Heart right ventricle (tissue), 16 donors: ENCODE measurements around the gene C2orf80. TPM values are rescaled to one million over a fixed set of nuclear protein-coding genes. Genes with fewer than 3 reads are reported as not detected.
"Not testable (repeated sequence)": the region's sequence is repeated elsewhere in the genome, so short reads cannot be mapped to it uniquely, and the experiment has no call there.

Experiments
- ATAC-seq, 8 donors: fragments of 200-7000 bp; cut with Tn5 transposase; one replicate each; pipeline ENCODE4 v1.9.1; 2020; ENCODE audit warnings: mild to moderate bottlenecking in 8 of 8, moderate library complexity in 8 of 8, moderate number of reproducible peaks in 1 of 8
- DNase-seq, 2 donors: peaks; one replicate each; pipeline ENCODE4 v3.0.0-alpha.2; 2020
- H3K27ac ChIP-seq, 10 donors: fragments of 200-600 bp; sonication (generic) in 2 of 10; one replicate each; pipeline versions ENCODE4 v1.5.0 to v1.8.0; 2020 to 2022; ENCODE audit warnings: mild to moderate bottlenecking in 3 of 10
- H3K27me3 ChIP-seq, 7 donors: fragments of 200-600 bp; one replicate each; pipeline ENCODE4 v1.8.0; 2021 to 2022; ENCODE audit warnings: mild to moderate bottlenecking in 2 of 7
- H3K36me3 ChIP-seq, 9 donors: fragments of 200-600 bp; sonication (generic) in 1 of 9; one replicate each; pipeline versions ENCODE4 v1.5.0 to v1.8.0; 2020 to 2022; ENCODE audit warnings: mild to moderate bottlenecking in 2 of 9
- H3K4me1 ChIP-seq, 9 donors: fragments of 200-600 bp; sonication (generic) in 1 of 9; one replicate each; pipeline versions ENCODE4 v1.5.0 to v1.8.0; 2020 to 2022; ENCODE audit warnings: mild to moderate bottlenecking in 4 of 9
- H3K4me3 ChIP-seq, 10 donors: fragments of 200-600 bp; sonication (generic) in 2 of 10; one replicate each; pipeline versions ENCODE4 v1.5.0 to v1.8.0; 2020 to 2022; ENCODE audit warnings: mild to moderate bottlenecking in 7 of 10, moderate library complexity in 2 of 10
- H3K9me3 ChIP-seq, 11 donors: fragments of 200-600 bp in 10 of 11; sonication (generic) in 2 of 11; one replicate each; pipeline versions ENCODE4 v1.5.0 to v1.8.0; 2013 to 2022; ENCODE audit warnings: mild to moderate bottlenecking in 2 of 11, control low read depth in 1 of 11, moderate library complexity in 1 of 11
- CTCF ChIP-seq, 9 donors: fragments of 200-600 bp; sonication (generic) in 2 of 9; IDR thresholded peaks; one replicate each; pipeline versions ENCODE4 v1.5.0 to v1.8.0; 2021 to 2022; ENCODE audit warnings: antibody characterized with exemption in 9 of 9, mild to moderate bottlenecking in 5 of 9, moderate library complexity in 1 of 9
- WGBS, 2 donors: extraction: QIAGEN DNeasy Blood & Tissue Kit; methylation state at CpG; one replicate each; pipeline ENCODE4 v1.1.7; 2013; ENCODE audit warnings: inconsistent platforms in 1 of 2; 5-methylcytosine and 5-hydroxymethylcytosine counted together
- intact Hi-C, 10 donors: fragments of 100-400 bp; cut with DNase I; formaldehyde crosslinking; loops; one replicate each; pipeline versions ENCODE4 v1.11.1 to v1.14.2; 2022
- polyA plus RNA-seq, 2 donors: library from polyadenylated mRNA; stranded (reverse); fragments of 200-250 nt; gene quantifications; one replicate each; pipeline ENCODE4 v1.2.3, GENCODE V29; 2013
- total RNA-seq, 10 donors: library from RNA; stranded (reverse); fragmentation: NEBNext Ultra II Directional in 3 of 10; extraction: Animal tissue kit (Norgen Biotek cat#: 25700) in 3 of 10; gene quantifications; one replicate each; pipeline versions ENCODE4 v1.2.1 to v1.2.4, GENCODE V29; 2021 to 2023
- donor health status: Arrhythmogenic right ventricular cardiomyopathy.
- donor health status: ischemic (EF 13 %, LVEDD 7.1; RV severe dilation, severe dysfunction).
- donor health status: healthy with polysubstance abuse.
- donor health status: DM: no; HTN: yes; CAD: no.
- donor health status: DM: no; HTN: no; CAD: no.
- donor health status: ischemic (EF 25% LVEDD 6.9; RV normal size, moderate dysfunction).
- donor health status: ischemic (EF 25% LVEDD 5.7; RV mildly dilated, moderate dysfunction).
- donor health status: healthy.
- donor health status: DM: yes; HTN: yes; CAD: no.
- donor health status: Ischemic cardiomyopathy.
- donor health status: ischemic (EF 35%, LVEDD 5.7; RV mildly dilated, moderate dysfunction).
- donor health status: nonischemic (EF 11% LVEDD 7.7; RV severe dilation, severe dysfunction).
- donor health status: DM: yes; HTN: yes; CAD: no.
- donor health status: PGD.
- donor health status: ischemic (EF 29% LVEDD 5.4; RV normal size, mild dysfunction).
- donor health status: nonischemic (EF 23%, LVEDD 6.1; RV moderate dilation, normal function).

Gene C2orf80
- total and polyA plus RNA-seq, 12 donors = not detected

GRCh38 chr2:208227581-208228232, 37.9 kb upstream of the C2orf80 start:
- ATAC-seq (peak in 1 of 8 donors; percentile 34), DNase-seq (no peak)
- Histone ChIP-seq H3K36me3 (no peaks in the 10 kb centered on the region), H3K9me3 (peaks cover 0 to 9% (median 0%) of the 10 kb centered on the region in 11 donors), H3K27ac (no peak overlapping the region), H3K4me3 (no peak overlapping the region), H3K4me1 (no peaks in the 10 kb centered on the region), H3K27me3 (no peaks in the 10 kb centered on the region)
- no peak for TF ChIP-seq CTCF (IDR thresholded peaks at IDR 0.05)
- 94 to 95% methylated on average over 33 of the region's 33 CpGs for WGBS, 2 donors
- intact Hi-C loops = no loop called here

- intact Hi-C loops = no loop called here
- 94 to 97% methylated on average over 2 of the region's 2 CpGs for WGBS, 2 donors
- DNase-seq = no peak
- no peak for ATAC-seq
- no peaks in the 10 kb centered on the region for H3K36me3 ChIP-seq
- H3K4me3 ChIP-seq = no peak overlapping the region
- H3K4me1 ChIP-seq = no peaks in the 10 kb centered on the region
- H3K27ac ChIP-seq = no peak overlapping the region
- H3K27me3 ChIP-seq = no peaks in the 10 kb centered on the region
- no peak for TF ChIP-seq CTCF (IDR thresholded peaks at IDR 0.05)
- no peaks in the 10 kb centered on the region for H3K9me3 ChIP-seq
Observed at GRCh38 chr2:208224802-208225201, 35.0 kb upstream of the C2orf80 start.

- intact Hi-C loops = no loop called here
- TF ChIP-seq CTCF (IDR thresholded peaks at IDR 0.05) = no peak
- DNase-seq = no peak
Observed at GRCh38 chr2:208222351-208222750, 32.5 kb upstream of the C2orf80 start.

GRCh38 chr2:208221873-208222272, 32.0 kb upstream of the C2orf80 start:
- DNase-seq, H3K9me3 ChIP-seq, H3K27ac ChIP-seq, H3K27me3 ChIP-seq, intact Hi-C loops, H3K4me1 ChIP-seq, H3K36me3 ChIP-seq, ATAC-seq, H3K4me3 ChIP-seq: not testable (repeated sequence)
- 85% methylated on average over 3 of the region's 3 CpGs for WGBS, 2 donors

More at GRCh38 chr2:208222351-208222750, 32.5 kb upstream of the C2orf80 start:
- Histone ChIP-seq H3K27ac (no peak overlapping the region), H3K36me3 (no peaks in the 10 kb centered on the region), H3K27me3 (no peaks in the 10 kb centered on the region), H3K4me1 (no peaks in the 10 kb centered on the region), H3K9me3 (no peaks in the 10 kb centered on the region), H3K4me3 (no peak overlapping the region)
- ATAC-seq = no peak
- 82 to 91% methylated on average over 3 of the region's 3 CpGs for WGBS, 2 donors

DNA sequence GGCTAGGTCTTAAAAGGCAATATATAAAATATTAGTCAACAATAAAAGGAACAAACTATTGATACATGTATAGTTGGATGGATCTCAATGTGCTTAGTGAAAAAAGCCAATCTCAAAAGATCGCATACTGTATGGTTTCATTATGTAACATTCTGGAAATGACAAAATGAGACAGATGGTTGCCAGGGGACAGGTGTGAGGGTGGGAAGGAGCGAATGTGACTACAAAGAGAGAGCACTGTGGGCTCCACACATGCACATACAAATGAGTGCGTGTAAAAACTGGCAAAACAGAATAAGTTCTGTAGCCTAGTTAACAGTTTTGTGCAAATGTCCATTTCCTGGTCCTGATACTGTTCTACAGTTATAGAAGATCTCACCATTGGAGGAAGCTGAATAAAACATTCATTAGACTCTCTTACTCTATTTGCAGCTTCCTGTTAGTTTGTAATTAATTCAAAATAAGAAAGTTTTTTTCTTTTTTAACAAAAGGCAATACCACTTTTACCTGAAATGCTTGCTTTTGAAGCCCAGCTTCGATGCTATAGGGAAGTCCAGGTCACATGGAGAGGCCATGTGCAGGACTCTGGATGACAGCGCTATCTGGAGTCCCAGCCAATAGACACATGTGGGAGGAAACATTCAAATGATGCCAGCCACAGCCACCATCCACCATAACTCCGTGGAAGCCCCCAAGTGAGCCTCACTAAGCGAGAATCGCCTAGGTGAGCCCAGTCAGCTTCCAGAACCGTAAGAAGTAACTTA, 21.0 kb upstream of the C2orf80 start:
- 88 to 93% methylated on average over 9 of the region's 9 CpGs for WGBS, 2 donors
- no peaks in the 10 kb centered on the region for H3K27me3 ChIP-seq
- no peak for ATAC-seq
- DNase-seq = no peak
- no peak overlapping the region for H3K4me3 ChIP-seq
- H3K27ac ChIP-seq = no peak overlapping the region
- no peaks in the 10 kb centered on the region for H3K9me3 ChIP-seq
- no peak for TF ChIP-seq CTCF (IDR thresholded peaks at IDR 0.05)
- no peaks in the 10 kb centered on the region for H3K4me1 ChIP-seq
- intact Hi-C loops = no loop called here
- no peaks in the 10 kb centered on the region for H3K36me3 ChIP-seq
